IMR-90 (cell line): ENCODE data around the gene CLK2. TPM values are rescaled to one million over a fixed set of nuclear protein-coding genes. Genes with fewer than 3 reads are reported as not detected.

ENCODE experiments used
- ATAC-seq: fragments of 200-7000 bp; cut with Tn5 transposase; 2 replicates; pipeline ENCODE4 v1.9.1; 2020; ENCODE audit warnings: low read depth, mild to moderate bottlenecking, moderate library complexity
- BruUV-seq: library from RNA; stranded (reverse); fragments of 400-500 nt; replicated peaks from 2 replicates; lab custom pipeline; 2021; lab: Mats Ljungman, UMichigan
- CTCF ChIA-PET: fragments of 300-600 bp; formaldehyde crosslinking; extraction: SDS; loops from one replicate; lab custom pipeline; 2021; ENCODE audit warnings: antibody characterized with exemption; lab: Yijun Ruan, JAX
- POLR2A ChIA-PET: fragments of 300-600 bp; sonication (Branson Sonifier 250); formaldehyde crosslinking; loops from one replicate; lab custom pipeline; 2022; ENCODE audit warnings: antibody characterized with exemption; ENCODE audit not compliant: unreplicated experiment; lab: Charles Lee
- DNase-seq: peaks from one replicate; pipeline ENCODE4 v3.0.0; 2013
- H2AFZ ChIP-seq: replicated peaks from 2 replicates; pipeline ENCODE3; 2013; ENCODE audit warnings: low read length, mild to moderate bottlenecking; ENCODE audit not compliant: poor library complexity
- H2AK5ac ChIP-seq: 2 replicates; pipeline ENCODE4 v1.6.1; 2013; ENCODE audit warnings: low read depth, low read length, inconsistent platforms
- H2AK9ac ChIP-seq: replicated peaks from 2 replicates; pipeline ENCODE3; 2013; ENCODE audit warnings: mild to moderate bottlenecking, low read depth, low read length, moderate library complexity; ENCODE audit not compliant: poor library complexity
- H2BK120ac ChIP-seq: 2 replicates; pipeline ENCODE4 v1.6.1; 2013; ENCODE audit warnings: low read depth, low read length, inconsistent platforms
- H2BK15ac ChIP-seq: 3 replicates; pipeline ENCODE4 v1.6.1; 2013; ENCODE audit warnings: low read depth, low read length, inconsistent platforms
- H2BK20ac ChIP-seq: 2 replicates; pipeline ENCODE4 v1.6.1; 2013; ENCODE audit warnings: low read depth, mild to moderate bottlenecking, inconsistent platforms, low read length, moderate library complexity
- H2BK5ac ChIP-seq: 2 replicates; pipeline ENCODE4 v1.6.1; 2013; ENCODE audit warnings: mild to moderate bottlenecking, low read depth, low read length, inconsistent platforms; ENCODE audit not compliant: poor library complexity, severe bottlenecking
- H3K14ac ChIP-seq: replicated peaks from 2 replicates; pipeline ENCODE4 v1.6.1; 2013; ENCODE audit warnings: low read depth, low read length, inconsistent platforms
- H3K18ac ChIP-seq: 2 replicates; pipeline ENCODE4 v1.6.1; 2013; ENCODE audit warnings: low read depth, low read length, control low read depth
- H3K23ac ChIP-seq: 2 replicates; pipeline ENCODE4 v1.6.1; 2013; ENCODE audit warnings: low read depth, low read length, inconsistent platforms
- H3K27ac ChIP-seq: 2 replicates; pipeline ENCODE4 v1.5.1; 2013; ENCODE audit warnings: mild to moderate bottlenecking, control low read depth, low read length; ENCODE audit not compliant: insufficient read depth
- H3K27me3 ChIP-seq: 2 replicates; pipeline ENCODE4 v1.6.1; 2013; ENCODE audit warnings: low read length; ENCODE audit not compliant: control insufficient read depth, insufficient read depth
- H3K36me3 ChIP-seq: 2 replicates; pipeline ENCODE4 v1.6.1; 2013; ENCODE audit warnings: low read length, mixed read lengths; ENCODE audit not compliant: control insufficient read depth, insufficient read depth
- H3K4ac ChIP-seq: 2 replicates; pipeline ENCODE4 v1.6.1; 2013; ENCODE audit warnings: low read depth, low read length, inconsistent platforms
- H3K4me1 ChIP-seq: 2 replicates; pipeline ENCODE4 v1.6.1; 2013; ENCODE audit warnings: low read length, mixed read lengths; ENCODE audit not compliant: control insufficient read depth, insufficient read depth
- H3K4me2 ChIP-seq: 2 replicates; pipeline ENCODE4 v1.6.1; 2013; ENCODE audit warnings: low read depth, mild to moderate bottlenecking, control low read depth, low read length, moderate library complexity
- H3K4me3 ChIP-seq: 2 replicates; pipeline ENCODE4 v1.5.1; 2013; ENCODE audit warnings: low read depth, mild to moderate bottlenecking, control low read depth, low read length, moderate library complexity; ENCODE audit not compliant: insufficient read depth
- H3K56ac ChIP-seq: 2 replicates; pipeline ENCODE4 v1.6.1; 2013; ENCODE audit warnings: low read length, inconsistent platforms; ENCODE audit not compliant: insufficient read depth; ENCODE audit errors: extremely low read depth
- H3K79me1 ChIP-seq, 2 experiments: 2 replicates each; pipeline ENCODE4 v1.6.1; 2013; ENCODE audit warnings: low read length in 2 of 2, inconsistent platforms in 1 of 2, low read depth in 1 of 2
- H3K9ac ChIP-seq: 2 replicates; pipeline ENCODE4 v1.6.1; 2013; ENCODE audit warnings: low read depth, low read length, control low read depth
- H3K9me1 ChIP-seq: 2 replicates; pipeline ENCODE4 v1.6.1; 2013; ENCODE audit warnings: low read length, inconsistent platforms; ENCODE audit not compliant: insufficient read depth
- H3K9me3 ChIP-seq: 2 replicates; pipeline ENCODE4 v1.6.1; 2013; ENCODE audit warnings: low read length; ENCODE audit not compliant: control insufficient read depth, insufficient read depth
- H4K20me1 ChIP-seq: 2 replicates; pipeline ENCODE4 v1.6.1; 2013; ENCODE audit warnings: low read length, inconsistent platforms; ENCODE audit not compliant: insufficient read depth
- H4K5ac ChIP-seq: 2 replicates; pipeline ENCODE4 v1.6.1; 2013; ENCODE audit warnings: mild to moderate bottlenecking, low read depth, low read length, control low read depth
- H4K8ac ChIP-seq, 2 experiments: 2 replicates each; pipeline ENCODE4 v1.6.1; 2013; ENCODE audit warnings: low read depth in 2 of 2, low read length in 2 of 2, control low read depth in 1 of 2, inconsistent platforms in 1 of 2
- H4K91ac ChIP-seq: 2 replicates; pipeline ENCODE4 v1.6.1; 2013; ENCODE audit warnings: low read depth, low read length, inconsistent platforms; ENCODE audit not compliant: insufficient read depth
- BHLHE40 ChIP-seq: fragments of 150-350 bp; IDR thresholded peaks from 2 replicates; pipeline ENCODE4 v1.6.1; 2016; ENCODE audit warnings: mild to moderate bottlenecking, low read depth, low read length
- CHD1 ChIP-seq: IDR thresholded peaks from 2 replicates; pipeline ENCODE4 v1.6.1; 2012; ENCODE audit warnings: low read depth, low read length, improper control_type of control experiment
- CTCF ChIP-seq: conservative IDR thresholded peaks from 2 replicates; pipeline ENCODE4 v1.5.1; 2012; ENCODE audit warnings: mild to moderate bottlenecking, low read depth, low read length, improper control_type of control experiment
- RAD21 ChIP-seq: IDR thresholded peaks from 2 replicates; pipeline ENCODE4 v1.6.1; 2012; ENCODE audit warnings: low read length, improper control_type of control experiment
- SMC3 ChIP-seq: fragments of 150-350 bp; IDR thresholded peaks from 2 replicates; pipeline ENCODE4 v1.6.1; 2016; ENCODE audit warnings: low read depth, mild to moderate bottlenecking, antibody characterized with exemption, low read length, moderate library complexity
- USF2 ChIP-seq: fragments of 150-350 bp; IDR thresholded peaks from 2 replicates; pipeline ENCODE4 v1.6.1; 2017; ENCODE audit warnings: mild to moderate bottlenecking, antibody characterized with exemption, low read length, low read depth
- WGBS, 2 experiments: methylation state at CpG; one replicate each; pipeline versions ENCODE4 v1.1.5 to v1.1.7; 2013; ENCODE audit warnings: missing lambda C conversion rate in 2 of 2; ENCODE audit not compliant: insufficient read length in 1 of 2; ENCODE audit errors: extremely low coverage in 2 of 2; 5-methylcytosine and 5-hydroxymethylcytosine counted together
- dilution Hi-C: fragments of 300-500 bp; cut with HindIII; formaldehyde crosslinking; loops from one replicate; pipeline ENCODE4 v1.14.3; 2018; ENCODE audit warnings: low sequenced_read_pairs; ENCODE audit not compliant: unreplicated experiment
- in situ Hi-C: fragments of 300-500 bp; cut with MboI; formaldehyde crosslinking; loops from 3 replicates; pipeline ENCODE4 v1.14.3; 2019; ENCODE audit warnings: low sequenced_read_pairs, inconsistent platforms, mixed read lengths
- intact Hi-C: fragments of 100-400 bp; cut with micrococcal nuclease; formaldehyde crosslinking; loops from 2 replicates; pipeline ENCODE4 v1.10.0; 2022
- polyA plus RNA-seq, 3 experiments: library from polyadenylated mRNA; depleted of rRNA; stranded (reverse); fragments of >200 nt; gene quantifications; 2 replicates each; pipeline ENCODE4 v1.2.3, GENCODE V29; 2012; ENCODE audit warnings: low replicate concordance in 1 of 3
- total RNA-seq: library from RNA; depleted of rRNA; stranded (reverse); fragments of >200 nt; gene quantifications from 2 replicates; pipeline ENCODE4 v1.2.3, GENCODE V29; 2012

The CLK2 gene
- total and polyA plus RNA-seq, 2 of the 4 experiments (the other 2 are of a cell fraction): 19.7 to 61.2 TPM

GRCh38 chr1:155226188-155226909 lies 47.0 kb downstream of the CLK2 start:
- dilution Hi-C loops (no loop called here), in situ Hi-C loops (no loop called here), intact Hi-C loops (loop anchor here (1.0 kb wide), 2 partner anchors 19 to 50 kb away; partner anchors contain the start of gene THBS3)
- Histone ChIP-seq H2BK5ac (peak overlapping the region; percentile 81), H2AK9ac (peak overlapping the region; percentile 97), H3K23ac (peak overlapping the region; percentile 96), H3K18ac (peak overlapping the region; percentile 10), H2AFZ (peak overlapping the region; percentile 85), H3K9me3 (no peaks in the 10 kb centered on the region), H3K4me3 (peak overlapping the region; percentile 49), H3K36me3 (no peaks in the 10 kb centered on the region; the same call in 1 of the 2 replicates), H3K27me3 (no peaks in the 10 kb centered on the region), H2BK120ac (peak overlapping the region; percentile 92), H4K5ac (peak overlapping the region; percentile 40; the same call in 1 of the 2 replicates), H2AK5ac (peak overlapping the region; percentile 97), H3K79me1 (peaks cover 18 to 40% of the 10 kb centered on the region in 2 experiments), H3K27ac (peak overlapping the region; percentile 90), H2BK20ac (peak overlapping the region; percentile 5; the same call in 1 of the 2 replicates), H3K9ac (peak overlapping the region; percentile 88), H3K9me1 (peaks cover 17% of the 10 kb centered on the region), H2BK15ac (peak overlapping the region; percentile 91; the same call in 2 of the 3 replicates), H4K8ac (peak overlapping the region; percentile 70 to 91), H4K91ac (peak overlapping the region; percentile 85), H4K20me1 (peaks cover 3% of the 10 kb centered on the region; the same call in 1 of the 2 replicates), H3K14ac (peak overlapping the region; percentile 92), H3K56ac (peak overlapping the region; percentile 89), H3K4ac (peak overlapping the region; percentile 94), H3K4me1 (peaks cover 17% of the 10 kb centered on the region), H3K4me2 (peak overlapping the region; percentile 82)
- 0% methylated on average over 6 of the region's 7 CpGs; no CpG with 5 or more reads in 1 of the 2 experiments for WGBS, 2 experiments
- ATAC-seq (peak; percentile 21), DNase-seq (peak; percentile 72)
- TF ChIP-seq RAD21 (peak; percentile 61), CTCF (peak; percentile 63), BHLHE40 (0 out of 2 replicates have a peak, but pooled peaks have one; percentile 2), SMC3 (peak; percentile 24), CHD1 (no peak), USF2 (no peak)
- POLR2A ChIA-PET: no interaction called here
- CTCF ChIA-PET: interaction anchor here (1.3 to 4.8 kb wide), 3 partner anchors 20 to 32 kb away, joined by 4 to 18 read pairs (median 5); no protein-coding TSS in a partner anchor
- TSS peak; percentile 62 for BruUV-seq
